GM23338 (cell line): ENCODE results near the gene FKBP2. TPM values are rescaled to one million over a fixed set of nuclear protein-coding genes. Genes with fewer than 3 reads are reported as not detected.

Experiments used
- ATAC-seq: fragments of 200-7000 bp; cut with Tn5 transposase; 3 replicates; pipeline ENCODE4 v1.9.1; 2020
- DNase-seq: peaks from one replicate; pipeline ENCODE4 v3.0.0-alpha.2; 2015; ENCODE audit warnings: low spot score
- H2AFZ ChIP-seq: fragments of 200-600 bp; sonication (generic); 2 replicates; pipeline ENCODE4 v1.8.0; 2016; ENCODE audit warnings: antibody characterized with exemption, mild to moderate bottlenecking, moderate library complexity
- H3F3A ChIP-seq: fragments of 200-600 bp; sonication (generic); replicated peaks from 2 replicates; pipeline ENCODE4 v1.8.0; 2017; ENCODE audit warnings: antibody characterized with exemption, mixed run types, low read depth
- H3K27ac ChIP-seq: fragments of 200-600 bp; sonication (generic); 2 replicates; pipeline ENCODE4 v1.6.1; 2016; ENCODE audit warnings: low read depth
- H3K27me3 ChIP-seq: fragments of 200-600 bp; sonication (generic); 2 replicates; pipeline ENCODE4 v1.8.0; 2016; ENCODE audit warnings: mild to moderate bottlenecking, mixed run types, moderate library complexity; ENCODE audit not compliant: insufficient read depth
- H3K36me3 ChIP-seq: fragments of 200-600 bp; sonication (generic); 2 replicates; pipeline ENCODE4 v1.8.0; 2016; ENCODE audit warnings: mild to moderate bottlenecking; ENCODE audit not compliant: insufficient read depth
- H3K4me1 ChIP-seq: fragments of 200-600 bp; sonication (generic); 2 replicates; pipeline ENCODE4 v1.8.0; 2016; ENCODE audit warnings: mild to moderate bottlenecking, moderate library complexity; ENCODE audit not compliant: insufficient read depth
- H3K4me2 ChIP-seq: fragments of 200-600 bp; sonication (generic); 2 replicates; pipeline ENCODE4 v1.7.1; 2017; ENCODE audit warnings: mixed run types
- H3K4me3 ChIP-seq: fragments of 200-600 bp; sonication (generic); 2 replicates; pipeline ENCODE4 v1.6.1; 2016; ENCODE audit warnings: mixed run types
- H3K79me2 ChIP-seq: fragments of 200-600 bp; sonication (generic); replicated peaks from 2 replicates; pipeline ENCODE4 v1.8.0; 2017; ENCODE audit warnings: mild to moderate bottlenecking; ENCODE audit not compliant: insufficient read depth
- H3K9me2 ChIP-seq: fragments of 200-600 bp; sonication (generic); 2 replicates; pipeline ENCODE4 v1.8.0; 2017; ENCODE audit not compliant: insufficient read depth
- H4K20me1 ChIP-seq: fragments of 200-600 bp; sonication (generic); replicated peaks from 2 replicates; pipeline ENCODE4 v1.8.0; 2017; ENCODE audit warnings: mild to moderate bottlenecking; ENCODE audit not compliant: insufficient read depth
- H3K27ac Mint-ChIP-seq: 2 replicates; pipeline ENCODE4 v1.8.0; 2020; ENCODE audit warnings: inconsistent platforms, mild to moderate bottlenecking, moderate library complexity, mixed read lengths
- H3K27me3 Mint-ChIP-seq: 3 replicates; pipeline ENCODE4 v1.8.0; 2022; ENCODE audit warnings: low read depth, mild to moderate bottlenecking, moderate library complexity, mixed read lengths, inconsistent platforms; ENCODE audit not compliant: insufficient read depth, poor library complexity
- H3K36me3 Mint-ChIP-seq: 3 replicates; pipeline ENCODE4 v1.8.0; 2021; ENCODE audit warnings: low read depth, mild to moderate bottlenecking, inconsistent platforms, moderate library complexity, mixed read lengths
- H3K4me1 Mint-ChIP-seq: 3 replicates; pipeline ENCODE4 v1.8.0; 2020; ENCODE audit warnings: mild to moderate bottlenecking, inconsistent platforms, mixed read lengths
- H3K4me3 Mint-ChIP-seq: 3 replicates; pipeline ENCODE4 v1.8.0; 2021; ENCODE audit warnings: moderate library complexity, mild to moderate bottlenecking, inconsistent platforms, mixed read lengths
- H3K9me3 Mint-ChIP-seq: 3 replicates; pipeline ENCODE4 v1.8.0; 2020; ENCODE audit warnings: moderate library complexity, mild to moderate bottlenecking, inconsistent platforms, mixed read lengths
- CREB1 ChIP-seq: fragments of 250-450 bp; sonication (Bioruptor Pico); IDR thresholded peaks from 2 replicates; pipeline ENCODE4 v1.5.0; 2020; ENCODE audit warnings: low read depth, mild to moderate bottlenecking, moderate library complexity
- CTCF ChIP-seq, 2 experiments: fragments of 200-600 bp in 1 of 2; sonication (generic) in 1 of 2; conservative IDR thresholded peaks; 2 replicates each; pipeline versions ENCODE4 v1.5.1 to v1.6.1; 2016 to 2017; ENCODE audit warnings: antibody characterized with exemption in 2 of 2, low read depth in 2 of 2, mild to moderate bottlenecking in 2 of 2, moderate library complexity in 1 of 2
- EZH2 ChIP-seq: fragments of 200-600 bp; sonication (generic); IDR thresholded peaks from one replicate; pipeline ENCODE4 v1.8.0; 2017; ENCODE audit warnings: antibody characterized with exemption, mild to moderate bottlenecking, low read depth; ENCODE audit not compliant: unreplicated experiment
- EZH2phosphoT487 ChIP-seq: fragments of 200-600 bp; sonication (generic); IDR thresholded peaks from one replicate; pipeline ENCODE4 v1.8.1; 2018; ENCODE audit warnings: antibody characterized with exemption; ENCODE audit not compliant: unreplicated experiment
- NANOG ChIP-seq: IDR thresholded peaks from 2 replicates; pipeline ENCODE4 v1.6.1; 2016; ENCODE audit warnings: antibody characterized with exemption, borderline replicate concordance
- POLR2AphosphoS5 ChIP-seq: IDR thresholded peaks from 2 replicates; pipeline ENCODE4 v1.6.1; 2016; ENCODE audit warnings: antibody characterized with exemption, low read depth
- ZNF114 ChIP-seq: fragments of 250-450 bp; sonication (Bioruptor Pico); IDR thresholded peaks from 2 replicates; pipeline ENCODE4 v1.5.0; 2020; ENCODE audit warnings: mild to moderate bottlenecking, moderate library complexity
- ZNF462 ChIP-seq: fragments of 250-450 bp; sonication (Bioruptor Pico); IDR thresholded peaks from 2 replicates; pipeline ENCODE4 v1.5.0; 2020; ENCODE audit warnings: mild to moderate bottlenecking, moderate library complexity
- polyA plus RNA-seq: library from polyadenylated mRNA; unstranded; fragments of >200 nt; fragmentation: Nextera tagmentation; extraction: Ambion mirVana; gene quantifications from 2 replicates; pipeline ENCODE4 v1.2.1, GENCODE V29; 2016
- total RNA-seq: library from RNA; depleted of rRNA; stranded (reverse); fragments of >200 nt; shearing (Covaris generic); gene quantifications from 2 replicates; pipeline ENCODE4 v1.2.3, GENCODE V29; 2014

The FKBP2 gene
- total and polyA plus RNA-seq, 2 experiments from 2014 or later: 31.4 to 201 TPM

DNA sequence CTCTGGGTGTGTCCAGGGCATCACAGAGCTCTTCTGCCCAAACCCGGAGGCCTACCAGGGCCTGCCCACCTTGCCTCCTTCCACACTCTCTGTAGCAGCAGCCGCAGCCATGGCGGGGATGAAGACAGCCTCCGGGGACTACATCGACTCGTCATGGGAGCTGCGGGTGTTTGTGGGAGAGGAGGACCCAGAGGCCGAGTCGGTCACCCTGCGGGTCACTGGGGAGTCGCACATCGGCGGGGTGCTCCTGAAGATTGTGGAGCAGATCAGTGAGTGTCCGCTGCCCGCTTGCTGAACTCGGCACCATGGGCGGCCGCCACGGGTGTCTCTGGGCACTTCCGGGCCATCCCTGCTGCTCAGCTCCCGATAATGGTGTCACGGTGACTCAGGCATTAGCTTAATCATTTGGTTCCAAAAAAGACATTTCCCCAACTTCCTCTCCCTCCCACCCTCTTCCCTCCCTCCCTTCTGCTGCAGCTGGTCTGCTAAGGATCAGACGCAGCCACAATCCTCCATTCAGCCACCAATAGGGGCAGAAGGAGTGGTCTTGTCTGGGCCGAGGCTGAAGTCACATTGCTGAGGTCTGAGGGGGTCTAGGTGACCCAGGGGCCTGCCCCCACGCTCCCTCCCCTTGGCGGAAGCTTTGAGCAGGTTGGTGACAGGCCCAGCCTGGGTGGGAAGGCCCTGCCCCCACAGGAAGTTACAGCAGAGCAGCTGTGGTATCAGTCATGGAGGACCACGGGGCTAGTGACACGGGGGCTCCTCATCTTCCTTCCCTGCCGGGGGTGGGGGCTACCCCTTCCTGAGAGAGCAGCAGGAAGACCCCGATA lies 33.4 kb upstream of the FKBP2 start (continued):
- TF ChIP-seq ZNF462: no peak
- no peak for TF ChIP-seq NANOG
- TF ChIP-seq CREB1 (CRISPR knock-in tag): no peak
- no peak for TF ChIP-seq ZNF114 (CRISPR knock-in tag)
- no peak for TF ChIP-seq POLR2AphosphoS5
- TF ChIP-seq EZH2phosphoT487: no peak
- TF ChIP-seq EZH2: no peak

DNA sequence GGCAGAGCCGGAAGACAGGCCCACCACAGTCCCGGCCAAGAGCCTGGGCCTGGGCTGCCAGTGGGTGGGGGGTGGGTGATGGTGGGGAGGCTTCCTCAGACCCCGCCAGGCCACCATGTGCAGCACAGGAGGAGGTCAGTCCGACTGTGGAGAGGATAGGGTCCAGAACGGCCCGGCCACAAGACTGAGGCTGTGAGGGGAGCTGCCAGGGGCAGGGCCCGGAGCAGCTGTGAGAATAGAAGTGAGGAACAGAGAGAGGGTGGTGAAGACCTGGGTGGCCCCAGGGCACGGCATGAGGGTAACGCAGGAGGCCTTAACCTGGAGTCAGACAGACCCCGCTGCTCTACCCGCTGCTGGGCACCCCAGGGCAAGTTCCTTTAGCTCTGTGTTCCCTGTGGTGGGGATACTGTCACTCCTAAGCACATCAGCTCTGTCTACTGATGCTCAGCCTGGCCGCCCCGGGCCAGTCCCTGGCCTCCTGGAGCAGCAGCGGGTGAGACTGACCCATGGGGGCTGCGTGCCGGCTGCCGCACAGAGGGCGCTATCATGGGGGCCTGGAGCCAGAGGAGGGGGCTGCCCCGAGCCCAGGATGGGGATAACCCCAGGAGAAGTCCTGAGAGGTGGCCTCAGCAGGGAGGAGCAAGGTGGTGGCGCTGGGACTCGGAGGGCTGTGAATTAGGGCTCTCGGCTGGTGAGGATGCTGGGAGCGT lies 32.7 kb upstream of the FKBP2 start:
- H3K4me1 ChIP-seq: no peaks in the 10 kb centered on the region; the same call in 1 of the 2 replicates
- no peak overlapping the region for H2AFZ ChIP-seq
- H3K27ac ChIP-seq: no peak overlapping the region

More for the DNA sequence above, 32.7 kb upstream of the FKBP2 start:
- Histone ChIP-seq H3K36me3 (peaks cover 14% of the 10 kb centered on the region), H3K79me2 (no peaks in the 10 kb centered on the region), H3K27me3 (no peaks in the 10 kb centered on the region), H3K4me2 (no peak overlapping the region), H3F3A (peaks cover 23% of the 10 kb centered on the region), H3K9me2 (no peaks in the 10 kb centered on the region), H3K4me3 (no peak overlapping the region), H4K20me1 (peaks cover 7% of the 10 kb centered on the region)
- 0 out of 4 replicates have a peak, but pooled peaks of 1 of the 2 experiments have one; percentile 4 for TF ChIP-seq CTCF (conservative IDR thresholded peaks at IDR 0.05; ENCODE audit: low read depth in 2 of 2)
- TF ChIP-seq EZH2: no peak
- Mint-ChIP-seq H3K9me3 (no peaks in the 10 kb centered on the region), H3K27me3 (peaks cover 18% of the 10 kb centered on the region), H3K4me3 (no peak overlapping the region; the same call in 2 of the 3 replicates), H3K36me3 (peaks cover 37% of the 10 kb centered on the region), H3K27ac (no peak overlapping the region), H3K4me1 (peaks cover 16% of the 10 kb centered on the region)
- ATAC-seq: no peak
- no peak for DNase-seq
